Dendritic cell treated with granulocyte-macrophage colony-stimulating factor and Interleukin-4, amounts not matched to agents 40 ng/mL and 50 ng/mL, for 4 days (primary cell): ENCODE measurements around the gene INHA.

ENCODE experiments used
- H3K27ac Mint-ChIP-seq: one replicate; pipeline ENCODE4 v1.8.0; 2022; ENCODE audit warnings: mild to moderate bottlenecking, mixed read lengths
- H3K27me3 Mint-ChIP-seq: one replicate; pipeline ENCODE4 v1.8.0; 2022; ENCODE audit warnings: mild to moderate bottlenecking, mixed read lengths
- H3K36me3 Mint-ChIP-seq: one replicate; pipeline ENCODE4 v1.8.0; 2022; ENCODE audit warnings: low read depth, mixed read lengths
- H3K4me1 Mint-ChIP-seq: one replicate; pipeline ENCODE4 v1.8.0; 2022; ENCODE audit warnings: low read depth, mixed read lengths
- H3K4me3 Mint-ChIP-seq: one replicate; pipeline ENCODE4 v1.8.0; 2022; ENCODE audit warnings: mild to moderate bottlenecking, moderate library complexity, mixed read lengths
- H3K9me3 Mint-ChIP-seq: one replicate; pipeline ENCODE4 v1.8.0; 2022; ENCODE audit warnings: mixed read lengths
- intact Hi-C: fragments of 100-400 bp; cut with micrococcal nuclease; formaldehyde crosslinking; loops from one replicate; pipeline ENCODE4 v1.15.0; 2022

INHA gene

DNA sequence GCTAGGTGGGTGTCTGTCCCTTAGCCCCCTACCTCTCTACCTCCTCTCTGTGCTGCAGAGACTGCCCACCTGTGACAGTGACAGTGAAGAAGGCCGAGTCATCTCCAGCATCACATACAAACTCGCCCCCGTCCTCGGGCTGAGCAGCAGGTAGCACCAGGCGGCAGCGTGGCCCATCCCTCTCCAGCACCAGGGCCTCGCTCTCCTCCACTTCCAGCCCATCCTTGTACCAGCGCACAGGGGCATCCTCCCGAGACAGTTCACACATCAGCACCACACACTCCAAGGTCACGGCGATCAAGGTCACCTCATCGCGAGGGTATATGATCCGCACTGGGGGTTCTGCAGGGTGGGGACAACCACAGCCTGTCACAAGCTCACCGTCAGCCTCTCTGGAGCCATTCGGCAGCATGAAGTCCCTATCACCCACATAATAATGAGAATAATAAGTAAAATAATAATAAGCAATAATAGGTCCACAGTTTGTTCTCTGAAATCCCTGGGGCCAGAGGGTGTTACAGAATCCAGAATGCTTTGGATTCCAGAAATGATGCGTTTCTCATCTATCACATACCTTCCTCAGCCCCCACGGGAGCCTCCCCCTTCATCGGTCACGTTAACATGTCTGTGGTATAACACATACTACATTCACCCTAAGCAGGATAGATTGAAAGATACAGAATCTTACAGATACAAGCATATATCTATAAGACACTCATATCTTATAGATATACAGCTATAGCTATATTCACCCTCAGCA, 12.8 kb upstream of the INHA start:
- no peak overlapping the region for H3K4me3 Mint-ChIP-seq
- H3K9me3 Mint-ChIP-seq: no peaks in the 10 kb centered on the region

DNA sequence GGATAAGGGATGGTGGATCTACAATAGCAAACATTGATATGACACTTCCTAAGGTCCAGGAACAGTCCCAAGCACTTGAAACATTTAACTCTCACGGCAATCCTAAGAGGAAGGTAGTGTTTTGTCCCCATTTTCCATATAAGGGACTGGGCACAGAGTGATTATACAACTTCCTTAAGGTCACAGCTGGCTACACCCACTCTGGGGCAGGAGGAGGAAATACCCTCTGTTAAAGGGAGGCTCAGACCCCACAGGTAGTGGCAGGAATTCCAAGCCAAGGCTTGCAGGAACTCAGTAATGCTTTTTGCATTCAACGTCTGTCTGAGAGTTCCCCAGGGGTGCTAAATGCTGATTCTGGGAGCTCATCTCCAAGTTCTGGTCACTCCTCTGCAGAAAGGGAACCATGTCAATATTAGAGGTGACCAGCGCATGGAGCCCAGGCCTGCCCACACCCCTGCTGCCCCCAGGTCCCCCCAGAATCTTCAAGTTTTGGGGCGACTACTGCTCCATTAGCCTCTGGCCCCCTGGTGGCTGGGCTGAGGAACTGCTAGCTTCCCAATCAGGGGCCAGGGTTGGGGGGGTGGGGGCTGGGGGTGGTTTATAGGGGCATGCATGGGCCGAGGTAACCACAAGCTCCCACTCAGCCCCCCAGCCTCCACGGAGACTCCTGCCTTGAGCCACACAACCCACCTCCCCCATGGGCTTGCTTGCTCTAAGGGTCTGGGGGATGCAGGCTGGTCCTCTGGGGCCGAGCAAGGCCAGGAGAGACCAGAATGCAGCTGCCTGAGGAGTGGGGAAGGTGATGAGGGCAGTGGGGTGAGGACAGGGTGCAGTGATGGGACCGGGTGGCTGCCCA, 11.8 kb upstream of the INHA start:
- no peaks in the 10 kb centered on the region for H3K27me3 Mint-ChIP-seq
- H3K4me3 Mint-ChIP-seq: no peak overlapping the region
- intact Hi-C loops: no loop called here
- H3K9me3 Mint-ChIP-seq: no peaks in the 10 kb centered on the region
- no peaks in the 10 kb centered on the region for H3K36me3 Mint-ChIP-seq
- no peaks in the 10 kb centered on the region for H3K4me1 Mint-ChIP-seq
- H3K27ac Mint-ChIP-seq: no peak overlapping the region

More for the DNA sequence above, 12.8 kb upstream of the INHA start:
- H3K36me3 Mint-ChIP-seq: no peaks in the 10 kb centered on the region
- no peak overlapping the region for H3K27ac Mint-ChIP-seq
- intact Hi-C loops: no loop called here
- peaks cover 5% of the 10 kb centered on the region for H3K27me3 Mint-ChIP-seq
- no peaks in the 10 kb centered on the region for H3K4me1 Mint-ChIP-seq

DNA sequence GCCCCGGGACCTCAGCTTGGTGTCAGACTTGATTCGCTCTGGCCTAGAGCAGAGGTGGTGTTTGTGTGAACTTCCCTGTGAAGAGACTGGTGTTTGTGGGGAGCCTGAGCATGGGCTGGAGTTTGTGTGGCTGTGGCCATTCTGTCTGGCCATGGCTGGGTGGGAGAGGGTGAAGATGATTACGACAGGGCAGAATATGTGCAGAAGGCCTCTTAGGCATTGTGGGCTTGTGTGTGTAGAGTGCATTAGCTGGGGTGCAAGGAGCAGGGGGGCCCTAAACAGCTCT, 11.3 kb upstream of the INHA start:
- intact Hi-C loops: no loop called here
- H3K9me3 Mint-ChIP-seq: no peaks in the 10 kb centered on the region
- H3K27me3 Mint-ChIP-seq: no peaks in the 10 kb centered on the region
- H3K4me1 Mint-ChIP-seq: no peaks in the 10 kb centered on the region
- no peaks in the 10 kb centered on the region for H3K36me3 Mint-ChIP-seq
- no peak overlapping the region for H3K27ac Mint-ChIP-seq
- H3K4me3 Mint-ChIP-seq: no peak overlapping the region

DNA sequence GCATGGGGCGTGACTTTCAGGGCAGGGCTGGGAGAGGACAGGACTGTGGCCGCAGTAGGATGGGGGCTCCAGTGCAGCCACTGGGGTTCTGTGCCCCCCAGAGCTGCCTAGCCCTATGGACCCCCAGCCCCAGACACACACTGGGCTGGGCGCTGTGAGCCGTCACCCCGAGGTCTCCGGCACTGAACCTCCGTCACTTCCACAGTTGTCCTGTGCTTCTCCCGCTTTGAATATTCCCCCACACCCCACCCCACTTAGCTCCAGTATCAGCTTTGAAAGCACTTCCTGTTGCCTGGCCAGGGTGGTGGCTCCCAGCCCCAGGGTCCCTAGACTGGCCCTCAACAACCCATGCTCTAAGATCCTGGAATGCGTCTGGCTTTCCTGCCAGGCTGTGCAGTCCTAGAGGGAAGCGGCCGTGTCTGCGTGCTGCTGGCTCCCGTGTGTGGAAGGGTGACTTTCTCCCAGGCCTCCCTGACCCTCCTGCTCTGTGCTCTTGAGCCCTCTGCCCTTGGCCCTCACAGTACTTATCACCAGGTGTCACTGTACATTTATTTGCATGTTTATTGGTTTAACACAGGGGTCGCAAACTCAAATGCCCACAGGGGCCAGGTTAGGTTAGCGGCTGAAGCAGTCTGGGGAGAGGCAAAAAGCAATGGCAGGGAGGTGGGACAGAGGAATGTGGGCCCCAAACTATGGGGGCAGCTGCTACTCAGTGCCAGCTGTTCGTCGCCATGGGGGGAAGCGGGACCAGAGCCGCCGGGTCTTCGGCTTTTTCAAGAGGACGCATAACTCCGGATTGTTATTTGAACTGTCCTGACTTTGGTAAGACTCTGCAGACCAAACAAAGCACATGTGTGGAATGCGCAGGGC, 10.7 kb upstream of the INHA start:
- Mint-ChIP-seq H3K4me3 (no peak overlapping the region), H3K4me1 (no peaks in the 10 kb centered on the region), H3K9me3 (no peaks in the 10 kb centered on the region), H3K36me3 (no peaks in the 10 kb centered on the region), H3K27ac (no peak overlapping the region), H3K27me3 (no peaks in the 10 kb centered on the region)
- intact Hi-C loops: no loop called here

DNA sequence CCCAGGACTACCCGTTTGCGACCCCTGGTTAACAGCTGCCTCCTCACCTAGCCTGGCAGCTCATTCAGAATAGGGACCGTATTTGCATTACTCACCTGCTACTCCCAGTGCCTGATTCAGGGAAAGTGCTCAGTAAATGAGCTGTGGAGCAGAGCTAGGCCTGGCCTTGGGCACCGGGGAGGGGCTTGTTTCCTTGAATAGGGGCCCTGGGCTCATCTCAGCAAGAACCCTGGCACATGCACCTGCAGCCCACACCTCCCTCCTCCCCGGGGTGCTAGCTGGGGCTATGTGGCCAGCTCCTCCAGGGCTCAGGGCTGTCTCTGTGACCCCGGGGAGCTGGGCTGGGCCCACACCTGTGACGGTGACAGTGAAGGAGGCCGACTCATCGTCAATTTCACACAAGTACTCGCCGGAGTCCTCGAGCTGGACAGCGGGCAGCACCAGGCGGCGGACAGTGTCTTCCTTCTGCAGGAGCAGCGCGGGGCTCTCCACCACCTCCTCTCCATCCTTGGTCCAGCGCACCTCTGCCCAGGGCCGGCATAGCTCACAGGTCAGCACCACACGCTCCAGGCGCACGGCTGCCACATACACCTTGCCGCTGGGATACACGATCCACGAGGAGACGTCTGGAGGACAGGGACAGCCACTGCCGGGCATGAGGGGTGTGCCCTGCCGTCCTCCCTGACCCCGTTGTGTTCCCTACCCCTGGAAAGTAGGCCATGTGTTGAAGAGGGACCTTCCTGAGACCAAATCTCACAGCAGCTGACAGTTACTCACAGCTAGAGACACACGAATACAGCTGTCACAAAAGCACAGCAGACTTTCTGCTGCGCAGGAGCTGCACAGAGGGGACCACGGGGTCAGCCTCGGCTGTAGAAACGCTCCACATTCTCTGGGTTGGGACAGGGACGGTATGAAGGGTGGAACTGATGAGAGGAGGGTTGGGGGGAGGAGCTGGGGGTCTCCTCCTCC, 9.8 kb upstream of the INHA start:
- Mint-ChIP-seq H3K27ac (no peak overlapping the region), H3K27me3 (no peaks in the 10 kb centered on the region), H3K4me3 (no peak overlapping the region), H3K9me3 (no peaks in the 10 kb centered on the region), H3K4me1 (no peaks in the 10 kb centered on the region), H3K36me3 (no peaks in the 10 kb centered on the region)
- intact Hi-C loops: no loop called here

GRCh38 chr2:219563271-219563928, 8.7 kb upstream of the INHA start:
- Mint-ChIP-seq H3K27me3 (peaks cover 4% of the 10 kb centered on the region), H3K36me3 (no peaks in the 10 kb centered on the region), H3K4me3 (no peak overlapping the region), H3K27ac (no peak overlapping the region), H3K4me1 (no peaks in the 10 kb centered on the region), H3K9me3 (no peaks in the 10 kb centered on the region)
- intact Hi-C loops: no loop called here

- no peak overlapping the region for H3K27ac Mint-ChIP-seq
- no peak overlapping the region for H3K4me3 Mint-ChIP-seq
- H3K4me1 Mint-ChIP-seq: peaks cover 4% of the 10 kb centered on the region
- H3K9me3 Mint-ChIP-seq: no peaks in the 10 kb centered on the region
- H3K36me3 Mint-ChIP-seq: no peaks in the 10 kb centered on the region
- intact Hi-C loops: no loop called here
- peaks cover 22% of the 10 kb centered on the region for H3K27me3 Mint-ChIP-seq
Observed at GRCh38 chr2:219565130-219566080, 6.7 kb upstream of the INHA start.

DNA sequence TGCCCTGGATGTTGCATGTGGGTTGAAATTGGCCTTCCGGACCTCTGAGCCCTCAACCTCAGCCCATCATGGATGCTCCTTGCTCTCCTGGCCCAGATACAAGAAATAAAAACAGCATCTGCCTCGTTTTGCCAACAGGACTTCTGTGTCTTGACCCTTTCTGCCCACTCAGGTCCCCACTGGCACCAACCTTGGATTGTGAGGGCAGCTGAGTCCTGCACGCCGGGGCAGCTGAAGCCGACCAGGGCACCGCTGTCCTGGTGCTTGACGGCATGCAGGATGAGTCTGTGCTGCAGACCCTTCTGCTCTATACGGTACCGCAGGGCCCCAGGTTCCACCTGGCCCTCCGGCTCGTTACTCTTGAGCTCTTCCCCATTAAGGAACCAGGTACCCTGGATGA, 5.5 kb upstream of the INHA start:
- H3K4me3 Mint-ChIP-seq: no peak overlapping the region
- H3K9me3 Mint-ChIP-seq: no peaks in the 10 kb centered on the region
- peaks cover 29% of the 10 kb centered on the region for H3K27me3 Mint-ChIP-seq
- H3K4me1 Mint-ChIP-seq: peaks cover 4% of the 10 kb centered on the region
- H3K36me3 Mint-ChIP-seq: no peaks in the 10 kb centered on the region
- intact Hi-C loops: no loop called here
- no peak overlapping the region for H3K27ac Mint-ChIP-seq

DNA sequence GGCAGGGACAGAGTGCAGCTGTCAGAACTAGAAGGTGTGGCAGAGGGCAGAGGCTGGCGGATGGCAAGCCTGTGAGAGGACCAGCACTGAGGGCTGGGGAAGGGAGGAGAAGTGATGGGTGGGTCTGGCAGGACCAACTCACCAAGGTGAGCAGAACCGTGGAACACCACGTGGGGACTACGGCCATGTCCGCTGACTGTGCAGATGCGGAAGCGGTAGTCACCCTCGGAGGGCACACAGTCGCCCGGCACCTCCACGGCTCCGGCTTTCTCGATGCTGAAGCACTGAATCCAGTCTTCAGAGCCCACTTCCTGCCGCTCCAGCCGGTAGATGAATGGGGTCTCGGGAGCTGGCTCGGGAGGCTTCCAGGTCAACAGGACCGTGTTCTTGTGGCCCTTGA, 5.0 kb upstream of the INHA start:
- H3K27ac Mint-ChIP-seq: no peak overlapping the region
- H3K36me3 Mint-ChIP-seq: no peaks in the 10 kb centered on the region
- intact Hi-C loops: no loop called here
- peaks cover 34% of the 10 kb centered on the region for H3K27me3 Mint-ChIP-seq
- peaks cover 4% of the 10 kb centered on the region for H3K4me1 Mint-ChIP-seq
- no peaks in the 10 kb centered on the region for H3K9me3 Mint-ChIP-seq
- H3K4me3 Mint-ChIP-seq: no peak overlapping the region

DNA sequence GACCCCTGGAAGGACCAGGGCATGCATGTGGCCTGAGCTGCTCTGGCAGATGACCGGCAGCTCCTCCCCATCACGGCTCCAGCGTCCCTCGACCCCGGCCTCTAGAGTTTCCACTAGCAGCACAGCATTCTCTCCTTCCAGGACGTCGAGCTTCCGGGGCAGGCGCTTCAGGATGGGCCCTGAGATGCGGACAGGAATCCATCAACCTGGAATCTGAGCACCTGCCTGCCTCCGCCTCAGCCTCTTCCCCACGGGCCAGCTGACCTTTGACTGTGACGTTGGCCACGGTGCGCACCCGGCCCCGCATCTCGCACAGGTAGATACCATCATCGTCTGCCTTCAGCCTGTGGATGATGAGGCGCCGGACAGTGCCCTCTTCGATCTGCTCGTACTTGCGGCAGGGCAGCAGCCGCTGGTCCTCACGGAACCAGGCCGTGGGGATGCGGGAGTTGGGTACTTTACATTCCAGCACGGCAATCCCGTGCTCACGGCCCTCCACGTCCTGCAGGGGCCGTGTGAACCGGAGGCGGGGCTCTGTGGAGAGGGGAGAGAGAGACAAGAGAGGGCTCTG, 4.2 kb upstream of the INHA start:
- intact Hi-C loops: no loop called here

GRCh38 chr2:219569041-219569440, 3.1 kb upstream of the INHA start:
- Mint-ChIP-seq H3K27ac (no peak overlapping the region), H3K4me1 (peaks cover 4% of the 10 kb centered on the region), H3K27me3 (peaks cover 52% of the 10 kb centered on the region), H3K4me3 (no peak overlapping the region), H3K9me3 (no peaks in the 10 kb centered on the region), H3K36me3 (no peaks in the 10 kb centered on the region)
- intact Hi-C loops: no loop called here

More for the DNA sequence above, 4.2 kb upstream of the INHA start:
- H3K27ac Mint-ChIP-seq: no peak overlapping the region
- H3K27me3 Mint-ChIP-seq: peaks cover 41% of the 10 kb centered on the region
- H3K36me3 Mint-ChIP-seq: no peaks in the 10 kb centered on the region
- H3K4me1 Mint-ChIP-seq: peaks cover 4% of the 10 kb centered on the region
- no peak overlapping the region for H3K4me3 Mint-ChIP-seq
- H3K9me3 Mint-ChIP-seq: no peaks in the 10 kb centered on the region

GRCh38 chr2:219569635-219570034, 2.5 kb upstream of the INHA start:
- Mint-ChIP-seq H3K27me3 (peaks cover 52% of the 10 kb centered on the region), H3K4me3 (no peak overlapping the region), H3K27ac (no peak overlapping the region), H3K4me1 (peaks cover 4% of the 10 kb centered on the region), H3K36me3 (no peaks in the 10 kb centered on the region), H3K9me3 (no peaks in the 10 kb centered on the region)
- intact Hi-C loops: no loop called here
